Activated CD4-positive, CD25-positive, alpha-beta regulatory T cell treated with anti-CD3 and anti-CD28 coated beads, Interleukin-2, amount 50 U/mL, for 24 hours (primary cell): ENCODE measurements around the gene LPO.
A peak's percentile ranks its signal among the peaks of the same experiment; 100 is the strongest.

Experiments
- ATAC-seq, 2 donors: fragments of 150-1000 bp; cut with Tn5 transposase; one replicate each; pipeline ENCODE4 v1.10.0; 2021; ENCODE audit warnings: mild to moderate bottlenecking in 1 of 2, moderate library complexity in 1 of 2

The LPO gene

GRCh38 chr17:58279016-58279711 lies 40.8 kb downstream of the LPO start:
- ATAC-seq = no peak

GRCh38 chr17:58279736-58280479 lies 41.5 kb downstream of the LPO start:
- ATAC-seq = no peak

GRCh38 chr17:58280480-58281217 lies 42.3 kb downstream of the LPO start, which contains the start of gene MPO:
TSS of gene MPO (minus strand) at chr17:58280935. CDS start at chr17:58280758, 177 bp downstream.
- no peak for ATAC-seq

- ATAC-seq = no peak
These were observed 43.2 kb downstream of the LPO start for GRCh38 chr17:58281511-58282011.

GRCh38 chr17:58282442-58282841 lies 44.1 kb downstream of the LPO start:
- no peak for ATAC-seq

GRCh38 chr17:58283674-58284612 lies 45.6 kb downstream of the LPO start:
- ATAC-seq = no peak

- ATAC-seq = no peak
These were observed 46.4 kb downstream of the LPO start for GRCh38 chr17:58284613-58285421.

GRCh38 chr17:58285422-58285810 lies 47.0 kb downstream of the LPO start:
- ATAC-seq = no peak

GRCh38 chr17:58289869-58290268 lies 51.5 kb downstream of the LPO start:
- ATAC-seq = no peak

- no peak for ATAC-seq
These were observed 52.9 kb downstream of the LPO start for GRCh38 chr17:58291246-58291645.

- ATAC-seq = no peak
These were observed 55.6 kb downstream of the LPO start for GRCh38 chr17:58294034-58294433.

GRCh38 chr17:58300336-58300735 lies 62.0 kb downstream of the LPO start:
- no peak for ATAC-seq

GRCh38 chr17:58301504-58302150 lies 63.2 kb downstream of the LPO start:
- no peak for ATAC-seq

- no peak for ATAC-seq
These were observed 64.0 kb downstream of the LPO start for GRCh38 chr17:58302171-58302918.

- no peak for ATAC-seq
These were observed 64.7 kb downstream of the LPO start for GRCh38 chr17:58302919-58303585.

- ATAC-seq = peak; percentile 74 to 85
These were observed 65.8 kb downstream of the LPO start for GRCh38 chr17:58303971-58304749.

- no peak for ATAC-seq
These were observed 66.5 kb downstream of the LPO start for GRCh38 chr17:58304750-58305486.

GRCh38 chr17:58305626-58306025 lies 67.2 kb downstream of the LPO start:
- ATAC-seq = no peak
